ENCODE measurements around the gene RELB.

GRCh38 chr19:44984005-44984404, 17.3 kb upstream of the RELB start:
- TF ChIP-seq CTCF (conservative IDR thresholded peaks at IDR 0.05; ENCODE audit: low read depth, low read length) (no peak), EZH2 (IDR thresholded peaks at IDR 0.05; ENCODE audit: borderline replicate concordance, low read depth, low read length, poor library complexity, severe bottlenecking) (no peak)

Data from A673 (cell line).